ENCODE measurements around the gene OPCML.

The OPCML gene

GRCh38 chr11:132590554-132590953, 941.7 kb downstream of the OPCML start:
- Histone ChIP-seq H3K27ac (ENCODE audit: low read depth, low read length, poor library complexity, severe bottlenecking) (no peak overlapping the region), H2AFZ (ENCODE audit: low read length) (no peak overlapping the region), H3K9ac (ENCODE audit: low read length) (no peak overlapping the region), H3K27me3 (ENCODE audit: insufficient read depth, low read length) (no peaks in the 10 kb centered on the region), H3K4me1 (ENCODE audit: insufficient read depth, low read length, severe bottlenecking) (no peaks in the 10 kb centered on the region), H3F3A (ENCODE audit: insufficient read depth, low read length) (no peaks in the 10 kb centered on the region), H3K4me3 (ENCODE audit: low read depth, low read length, poor library complexity, severe bottlenecking) (no peak overlapping the region), H3K9me2 (ENCODE audit: low read depth, low read length) (no peaks in the 10 kb centered on the region), H3K9me3 (ENCODE audit: low read length) (no peaks in the 10 kb centered on the region), H3K79me2 (ENCODE audit: insufficient read depth, low read length) (no peaks in the 10 kb centered on the region), H4K20me1 (ENCODE audit: insufficient read depth, low read length) (no peaks in the 10 kb centered on the region), H3K36me3 (ENCODE audit: insufficient read depth, low read length) (no peaks in the 10 kb centered on the region), H3K4me2 (ENCODE audit: low read length) (no peak overlapping the region)
- TF ChIP-seq EZH2 (IDR thresholded peaks at IDR 0.05; ENCODE audit: borderline replicate concordance, low read length) (no peak), CTCF (IDR thresholded peaks at IDR 0.05; ENCODE audit: low read length) (no peak)

- H3K4me2 ChIP-seq (ENCODE audit: low read length): no peak overlapping the region
- H3K9ac ChIP-seq (ENCODE audit: low read length): no peak overlapping the region
- H3F3A ChIP-seq (ENCODE audit: insufficient read depth, low read length): no peaks in the 10 kb centered on the region
- H2AFZ ChIP-seq (ENCODE audit: low read length): no peak overlapping the region
- H3K36me3 ChIP-seq (ENCODE audit: insufficient read depth, low read length): no peaks in the 10 kb centered on the region
- no peaks in the 10 kb centered on the region for H3K9me2 ChIP-seq (ENCODE audit: low read depth, low read length)
- H3K79me2 ChIP-seq (ENCODE audit: insufficient read depth, low read length): no peaks in the 10 kb centered on the region
- H3K9me3 ChIP-seq (ENCODE audit: low read length): no peaks in the 10 kb centered on the region
- no peak for TF ChIP-seq CTCF (IDR thresholded peaks at IDR 0.05; ENCODE audit: low read length)
- TF ChIP-seq EZH2 (IDR thresholded peaks at IDR 0.05; ENCODE audit: borderline replicate concordance, low read length): no peak
- H3K27me3 ChIP-seq (ENCODE audit: insufficient read depth, low read length): no peaks in the 10 kb centered on the region
- H3K4me3 ChIP-seq (ENCODE audit: low read depth, low read length, poor library complexity, severe bottlenecking): no peak overlapping the region
- H4K20me1 ChIP-seq (ENCODE audit: insufficient read depth, low read length): no peaks in the 10 kb centered on the region
- no peaks in the 10 kb centered on the region for H3K4me1 ChIP-seq (ENCODE audit: insufficient read depth, low read length, severe bottlenecking)
- no peak overlapping the region for H3K27ac ChIP-seq (ENCODE audit: low read depth, low read length, poor library complexity, severe bottlenecking)
Measured at GRCh38 chr11:132589791-132590190, 942.5 kb downstream of the OPCML start.

DNA sequence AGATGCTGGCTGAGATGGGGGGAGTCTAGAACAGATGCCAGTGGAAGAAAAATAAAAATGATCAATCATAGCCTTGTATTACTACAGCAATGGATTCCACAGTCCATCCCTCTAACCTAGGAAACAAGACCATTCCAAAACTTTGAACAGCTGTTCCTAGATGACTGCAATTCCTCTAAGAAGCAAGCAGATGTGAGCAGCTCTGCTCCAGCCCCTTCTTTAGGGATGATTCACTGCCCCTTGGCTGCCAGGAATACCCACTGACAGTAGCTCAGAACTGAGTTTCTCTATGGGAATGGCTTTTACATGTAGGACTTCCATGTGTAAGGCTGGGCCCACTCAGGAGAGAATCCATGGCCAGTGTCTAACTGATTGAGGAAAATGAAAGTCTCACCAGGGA, 943.9 kb downstream of the OPCML start:
- Histone ChIP-seq H3K79me2 (ENCODE audit: insufficient read depth, low read length) (no peaks in the 10 kb centered on the region), H2AFZ (ENCODE audit: low read length) (no peak overlapping the region), H3K27ac (ENCODE audit: low read depth, low read length, poor library complexity, severe bottlenecking) (no peak overlapping the region), H3K9me2 (ENCODE audit: low read depth, low read length) (no peaks in the 10 kb centered on the region), H3K4me3 (ENCODE audit: low read depth, low read length, poor library complexity, severe bottlenecking) (no peak overlapping the region), H3K27me3 (ENCODE audit: insufficient read depth, low read length) (no peaks in the 10 kb centered on the region), H3K4me1 (ENCODE audit: insufficient read depth, low read length, severe bottlenecking) (no peaks in the 10 kb centered on the region), H4K20me1 (ENCODE audit: insufficient read depth, low read length) (no peaks in the 10 kb centered on the region), H3K9me3 (ENCODE audit: low read length) (no peaks in the 10 kb centered on the region), H3F3A (ENCODE audit: insufficient read depth, low read length) (no peaks in the 10 kb centered on the region), H3K9ac (ENCODE audit: low read length) (no peak overlapping the region), H3K36me3 (ENCODE audit: insufficient read depth, low read length) (no peaks in the 10 kb centered on the region), H3K4me2 (ENCODE audit: low read length) (no peak overlapping the region)
- TF ChIP-seq EZH2 (IDR thresholded peaks at IDR 0.05; ENCODE audit: borderline replicate concordance, low read length) (no peak), CTCF (IDR thresholded peaks at IDR 0.05; ENCODE audit: low read length) (no peak)

All from OCI-LY1 (cell line).